Measurements from ENCODE around the gene LRFN2.

LRFN2 gene

GRCh38 chr6:40343318-40343876, 243.8 kb downstream of the LRFN2 start:
- DNase-seq = no peak

- no peak for DNase-seq
Measured at GRCh38 chr6:40342723-40343122, 244.4 kb downstream of the LRFN2 start.

- DNase-seq = no peak
Measured at GRCh38 chr6:40341726-40342125, 245.4 kb downstream of the LRFN2 start.
